ENCODE results near the gene MX2. TPM values are rescaled to one million over a fixed set of nuclear protein-coding genes. Genes with fewer than 3 reads are reported as not detected.

MX2 gene
- total and polyA plus RNA-seq, 2 experiments from 2014 or later, result 5.4 to 9.2 TPM

GRCh38 chr21:41437729-41438128 lies 75.9 kb downstream of the MX2 start:
- Histone ChIP-seq H3K36me3 (ENCODE audit: insufficient read depth) (no peaks in the 10 kb centered on the region), H3K27me3 (ENCODE audit: insufficient read depth) (no peaks in the 10 kb centered on the region), H3K79me2 (replicated peaks; ENCODE audit: insufficient read depth) (no peaks in the 10 kb centered on the region), H4K20me1 (replicated peaks; ENCODE audit: insufficient read depth) (no peaks in the 10 kb centered on the region), H3K4me3 (no peak overlapping the region), H3K27ac (ENCODE audit: low read depth) (no peak overlapping the region), H3K9me2 (ENCODE audit: insufficient read depth) (0 out of 2 replicates have a peak, but pooled peaks cover 3% of the 10 kb centered on the region), H3K4me1 (ENCODE audit: insufficient read depth) (no peaks in the 10 kb centered on the region), H3F3A (replicated peaks; ENCODE audit: low read depth) (no peaks in the 10 kb centered on the region), H2AFZ (no peak overlapping the region), H3K4me2 (no peak overlapping the region)
- DNase-seq (ENCODE audit: low spot score), result no peak
- Mint-ChIP-seq H3K36me3 (ENCODE audit: low read depth) (peaks cover 10% of the 10 kb centered on the region), H3K27me3 (ENCODE audit: insufficient read depth, low read depth, poor library complexity) (peaks cover 2% of the 10 kb centered on the region), H3K9me3 (no peaks in the 10 kb centered on the region), H3K4me1 (peaks cover 10% of the 10 kb centered on the region; the same call in 2 of the 3 replicates), H3K4me3 (no peak overlapping the region), H3K27ac (no peak overlapping the region)
- no peak for ATAC-seq
- TF ChIP-seq EZH2 (IDR thresholded peaks at IDR 0.05; ENCODE audit: low read depth, unreplicated experiment) (no peak), ZNF114 (CRISPR knock-in tag; IDR thresholded peaks at IDR 0.05) (no peak), ZNF331 (CRISPR knock-in tag; IDR thresholded peaks at IDR 0.05; ENCODE audit: low read depth) (no peak), ZNF462 (CRISPR knock-in tag; IDR thresholded peaks at IDR 0.05) (no peak), ETS1 (IDR thresholded peaks at IDR 0.05) (no peak), CREB1 (CRISPR knock-in tag; IDR thresholded peaks at IDR 0.05; ENCODE audit: low read depth) (no peak), EZH2phosphoT487 (IDR thresholded peaks at IDR 0.05; ENCODE audit: unreplicated experiment) (no peak), POLR2AphosphoS5 (IDR thresholded peaks at IDR 0.05; ENCODE audit: low read depth) (no peak), STAT1 (IDR thresholded peaks at IDR 0.05; ENCODE audit: unreplicated experiment) (no peak)
